Stomach smooth muscle (tissue), 2 donors: Measurements from ENCODE around the gene ERBIN.
"Not testable (repeated sequence)": the region's sequence is repeated elsewhere in the genome, so short reads cannot be mapped to it uniquely, and the experiment has no call there.

ENCODE experiments used
- H3K27ac ChIP-seq: one replicate; pipeline ENCODE4 v1.7.0; 2013; ENCODE audit warnings: mild to moderate bottlenecking, low read length, inconsistent platforms
- H3K27me3 ChIP-seq, 2 donors: one replicate each; pipeline ENCODE4 v1.7.0; 2013; ENCODE audit warnings: low read length in 2 of 2; ENCODE audit not compliant: insufficient read depth in 2 of 2, control insufficient read depth in 1 of 2
- H3K36me3 ChIP-seq, 2 donors: one replicate each; pipeline ENCODE4 v1.7.0; 2013; ENCODE audit warnings: low read length in 2 of 2; ENCODE audit not compliant: control insufficient read depth in 2 of 2, insufficient read depth in 2 of 2
- H3K4me1 ChIP-seq: one replicate; pipeline ENCODE4 v1.7.0; 2013; ENCODE audit warnings: low read length; ENCODE audit not compliant: control insufficient read depth, insufficient read depth
- H3K4me3 ChIP-seq, 2 donors: one replicate each; pipeline ENCODE4 v1.7.0; 2013; ENCODE audit warnings: low read length in 2 of 2
- H3K9ac ChIP-seq, 2 donors: one replicate each; pipeline ENCODE4 v1.7.0; 2013; ENCODE audit warnings: low read length in 2 of 2, mild to moderate bottlenecking in 1 of 2
- H3K9me3 ChIP-seq, 2 donors: one replicate each; pipeline ENCODE4 v1.7.0; 2013; ENCODE audit warnings: low read length in 2 of 2; ENCODE audit not compliant: control insufficient read depth in 2 of 2
- donor health status: healthy.
- donor health status: Pancreatic carcinoma.

The ERBIN gene

DNA sequence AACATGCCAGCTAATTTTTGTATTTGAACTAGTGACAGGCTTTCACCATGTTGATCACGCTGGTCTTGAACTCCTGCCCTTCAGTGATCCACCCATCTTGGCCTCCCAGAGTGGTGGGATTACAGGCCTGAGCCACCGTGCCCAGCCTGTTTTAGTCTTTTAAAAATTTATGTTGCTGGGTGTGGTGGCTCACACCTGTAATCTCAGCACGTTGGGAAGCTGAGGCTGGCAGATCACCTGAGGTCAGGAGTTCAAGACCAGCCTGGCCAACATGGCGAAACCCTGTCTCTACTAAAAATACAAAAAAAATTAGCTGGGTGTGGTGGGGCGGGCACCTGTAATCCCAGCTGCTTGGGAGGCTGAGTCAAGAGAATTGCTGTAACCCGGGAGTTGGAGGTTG, 10.7 kb upstream of the ERBIN start:
- H3K4me1 ChIP-seq, H3K9me3 ChIP-seq, H3K27me3 ChIP-seq, H3K27ac ChIP-seq, H3K4me3 ChIP-seq, H3K36me3 ChIP-seq, H3K9ac ChIP-seq: not testable (repeated sequence)

- Histone ChIP-seq H3K36me3 (no peaks in the 10 kb centered on the region), H3K4me3 (no peak overlapping the region), H3K4me1 (no peaks in the 10 kb centered on the region), H3K9me3 (no peaks in the 10 kb centered on the region), H3K27me3 (no peaks in the 10 kb centered on the region), H3K9ac (no peak overlapping the region), H3K27ac (no peak overlapping the region)
Measured at GRCh38 chr5:65916066-65916465, 10.3 kb upstream of the ERBIN start.

- Histone ChIP-seq H3K4me1 (no peaks in the 10 kb centered on the region), H3K4me3 (no peak overlapping the region), H3K9me3 (no peaks in the 10 kb centered on the region), H3K36me3 (no peaks in the 10 kb centered on the region), H3K27me3 (no peaks in the 10 kb centered on the region), H3K27ac (no peak overlapping the region), H3K9ac (no peak overlapping the region)
Measured at GRCh38 chr5:65916636-65917035, 9.7 kb upstream of the ERBIN start.

GRCh38 chr5:65919773-65920172, 6.6 kb upstream of the ERBIN start:
- Histone ChIP-seq H3K4me3 (no peak overlapping the region), H3K9me3 (no peaks in the 10 kb centered on the region), H3K9ac (no peak overlapping the region), H3K4me1 (no peaks in the 10 kb centered on the region), H3K36me3 (no peaks in the 10 kb centered on the region), H3K27me3 (no peaks in the 10 kb centered on the region), H3K27ac (no peak overlapping the region)

GRCh38 chr5:65923339-65923738, 3.0 kb upstream of the ERBIN start:
- Histone ChIP-seq H3K9ac (no peak overlapping the region), H3K27ac (no peak overlapping the region), H3K9me3 (no peaks in the 10 kb centered on the region), H3K4me1 (no peaks in the 10 kb centered on the region), H3K36me3 (no peaks in the 10 kb centered on the region), H3K4me3 (no peak overlapping the region), H3K27me3 (no peaks in the 10 kb centered on the region)

GRCh38 chr5:65924366-65925043, 1.9 kb upstream of the ERBIN start:
- peak overlapping the region; percentile 89 for H3K27ac ChIP-seq
- peak overlapping the region; percentile 83 to 89 for H3K4me3 ChIP-seq
- no peaks in the 10 kb centered on the region for H3K27me3 ChIP-seq
- H3K9ac ChIP-seq: peak overlapping the region; percentile 72 to 80
- H3K4me1 ChIP-seq: no peaks in the 10 kb centered on the region
- no peaks in the 10 kb centered on the region for H3K9me3 ChIP-seq
- no peaks in the 10 kb centered on the region for H3K36me3 ChIP-seq

DNA sequence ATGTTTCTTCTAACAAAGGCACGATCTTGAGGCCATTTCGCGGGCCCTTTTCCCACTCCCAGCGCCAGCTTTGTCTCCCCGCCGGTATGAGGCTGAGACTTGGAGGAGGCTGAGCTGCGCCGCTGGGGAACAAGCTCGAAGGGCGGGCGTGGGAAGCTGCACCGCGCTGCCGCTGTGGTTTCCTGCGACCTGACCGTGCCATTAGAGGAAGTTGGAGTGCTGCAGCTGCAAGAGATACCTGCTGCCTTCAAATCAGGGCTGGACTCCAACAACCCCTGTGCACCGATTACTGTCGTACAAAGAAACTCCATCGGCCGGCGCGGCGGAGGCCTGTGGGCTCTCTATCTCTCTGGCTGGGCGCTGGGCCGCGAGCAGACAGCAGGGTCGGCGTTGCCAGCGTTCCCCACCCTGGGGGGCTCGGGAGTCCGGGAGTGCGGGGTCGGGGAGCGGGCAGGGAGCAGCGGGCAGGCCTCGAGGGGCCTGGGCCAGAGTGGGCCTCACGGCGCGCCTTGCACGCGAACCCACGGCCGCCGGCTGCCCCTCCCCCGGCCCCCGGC, 1.3 kb upstream of the ERBIN start:
- H3K9ac ChIP-seq: peak overlapping the region; percentile 72 to 80
- H3K9me3 ChIP-seq: no peaks in the 10 kb centered on the region
- peak overlapping the region; percentile 89 for H3K27ac ChIP-seq
- peak overlapping the region; percentile 83 to 89 for H3K4me3 ChIP-seq
- no peaks in the 10 kb centered on the region for H3K4me1 ChIP-seq
- no peaks in the 10 kb centered on the region for H3K36me3 ChIP-seq
- H3K27me3 ChIP-seq: no peaks in the 10 kb centered on the region

GRCh38 chr5:65925601-65926275, 637 bp upstream of the ERBIN start:
- no peaks in the 10 kb centered on the region for H3K36me3 ChIP-seq
- peak overlapping the region; percentile 91 for H3K27ac ChIP-seq
- peak overlapping the region; percentile 77 to 83 for H3K9ac ChIP-seq
- H3K4me3 ChIP-seq: peak overlapping the region; percentile 85 to 97
- H3K9me3 ChIP-seq: no peaks in the 10 kb centered on the region
- no peaks in the 10 kb centered on the region for H3K4me1 ChIP-seq
- no peaks in the 10 kb centered on the region for H3K27me3 ChIP-seq

DNA sequence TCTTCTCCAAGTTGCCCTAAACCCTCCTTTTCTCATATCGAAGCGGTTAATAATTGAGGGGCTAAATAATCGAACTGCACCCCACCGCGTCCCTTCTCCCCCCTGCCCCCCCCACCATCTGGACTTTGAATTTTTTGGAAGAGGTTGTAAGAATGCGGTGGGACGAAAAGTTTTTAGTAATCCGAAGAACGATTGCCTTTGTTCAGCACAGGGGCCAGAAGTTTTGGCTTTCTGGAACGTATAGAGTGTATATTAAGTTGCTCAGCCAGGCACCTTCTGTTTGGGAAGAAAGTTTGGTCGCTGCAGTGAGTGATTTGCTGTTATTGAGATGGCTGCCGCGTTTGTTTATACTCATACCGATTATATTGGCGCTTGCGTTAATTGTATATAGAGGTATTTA, 518 bp downstream of the ERBIN start:
- no peaks in the 10 kb centered on the region for H3K9me3 ChIP-seq
- H3K36me3 ChIP-seq: no peaks in the 10 kb centered on the region
- H3K27ac ChIP-seq: peak overlapping the region; percentile 91
- H3K4me1 ChIP-seq: no peaks in the 10 kb centered on the region
- peak overlapping the region; percentile 77 to 83 for H3K9ac ChIP-seq
- peak overlapping the region; percentile 85 to 97 for H3K4me3 ChIP-seq
- no peaks in the 10 kb centered on the region for H3K27me3 ChIP-seq

- H3K36me3 ChIP-seq: no peaks in the 10 kb centered on the region
- peak overlapping the region; percentile 91 for H3K27ac ChIP-seq
- H3K4me1 ChIP-seq: no peaks in the 10 kb centered on the region
- H3K4me3 ChIP-seq: peak overlapping the region; percentile 85 to 97
- H3K9ac ChIP-seq: peak overlapping the region; percentile 77 to 83
- H3K9me3 ChIP-seq: no peaks in the 10 kb centered on the region
- H3K27me3 ChIP-seq: no peaks in the 10 kb centered on the region
Measured at GRCh38 chr5:65927503-65928321, 1.3 kb downstream of the ERBIN start.
